B cell (primary cell): Measurements from ENCODE around the gene PPP2R5B. TPM values are rescaled to one million over a fixed set of nuclear protein-coding genes. Genes with fewer than 3 reads are reported as not detected.
A peak's percentile ranks its signal among the peaks of the same experiment; 100 is the strongest.

Source experiments
- ATAC-seq: fragments of 200-7000 bp; cut with Tn5 transposase; one replicate; pipeline ENCODE4 v1.10.0; 2021; ENCODE audit warnings: low read depth, mild to moderate bottlenecking, moderate number of reproducible peaks, moderate library complexity
- CTCF ChIA-PET: fragments of 350-600 bp; sonication (Branson Sonifier 250); formaldehyde crosslinking; loops from one replicate; lab custom pipeline; 2021; ENCODE audit warnings: antibody characterized with exemption, inconsistent platforms; lab: Charles Lee
- POLR2A ChIA-PET: fragments of 350-600 bp; sonication (Branson Sonifier 250); formaldehyde crosslinking; loops from one replicate; lab custom pipeline; 2021; ENCODE audit warnings: antibody characterized with exemption; lab: Charles Lee
- DNase-seq: peaks from one replicate; pipeline ENCODE4 v3.0.0; 2013
- H2AFZ ChIP-seq: 2 replicates; pipeline ENCODE4 v1.6.1; 2012; ENCODE audit warnings: mild to moderate bottlenecking, low read depth, low read length; ENCODE audit not compliant: insufficient read depth, poor library complexity, severe bottlenecking
- H3K27ac ChIP-seq, 2 donors: 1 replicate in 1 of 2; 2 replicates in 1 of 2; pipeline ENCODE4 v1.5.1; 2012 to 2013; ENCODE audit warnings: low read length in 2 of 2, mild to moderate bottlenecking in 2 of 2, moderate library complexity in 1 of 2
- H3K27me3 ChIP-seq, 4 experiments: fragments of 200-600 bp in 1 of 4; sonication (generic) in 1 of 4; replicated peaks in 1 of 4; 1 replicate in 2 of 4; 2 replicates in 2 of 4; pipeline versions ENCODE4 v1.6.1 to v1.7.0; 2013 to 2016; ENCODE audit warnings: low read length in 3 of 4, mild to moderate bottlenecking in 2 of 4, mixed read lengths in 1 of 4, moderate library complexity in 1 of 4; ENCODE audit not compliant: insufficient read depth in 4 of 4, control insufficient read depth in 3 of 4; ENCODE audit errors: control extremely low read depth in 1 of 4
- H3K36me3 ChIP-seq, 2 experiments: replicated peaks in 1 of 2; 1 replicate in 1 of 2; 2 replicates in 1 of 2; pipeline versions ENCODE4 v1.6.1 to v1.7.1; 2013; ENCODE audit warnings: low read length in 1 of 2; ENCODE audit not compliant: insufficient read depth in 2 of 2, control insufficient read depth in 1 of 2; ENCODE audit errors: control extremely low read depth in 1 of 2, extremely low read depth in 1 of 2
- H3K4me1 ChIP-seq, 2 donors: fragments of 200-600 bp in 1 of 2; sonication (generic) in 1 of 2; 1 replicate in 1 of 2; 2 replicates in 1 of 2; pipeline versions ENCODE4 v1.5.1 to v1.6.1; 2013 to 2017; ENCODE audit warnings: low read length in 2 of 2; ENCODE audit not compliant: control insufficient read depth in 2 of 2, insufficient read depth in 2 of 2
- H3K4me2 ChIP-seq: replicated peaks from 2 replicates; pipeline ENCODE3; 2012; ENCODE audit warnings: mild to moderate bottlenecking, low read depth, low read length; ENCODE audit not compliant: poor library complexity, severe bottlenecking
- H3K4me3 ChIP-seq, 5 experiments: fragments of 200-600 bp in 1 of 5; sonication (generic) in 1 of 5; 1 replicate in 3 of 5; 2 replicates in 2 of 5; pipeline versions ENCODE4 v1.5.1 to v1.7.0; 2011 to 2016; ENCODE audit warnings: low read length in 4 of 5, mild to moderate bottlenecking in 4 of 5, low read depth in 2 of 5, control low read depth in 1 of 5, moderate library complexity in 1 of 5; ENCODE audit not compliant: insufficient read depth in 1 of 5; ENCODE audit errors: control extremely low read depth in 1 of 5, extremely low read depth in 1 of 5
- H3K79me2 ChIP-seq: fragments of 200-600 bp; sonication (generic); one replicate; pipeline ENCODE4 v1.6.0; 2016; ENCODE audit warnings: low read length; ENCODE audit not compliant: control insufficient read depth, insufficient read depth
- H3K9ac ChIP-seq: fragments of 200-600 bp; sonication (generic); 2 replicates; pipeline ENCODE4 v1.6.1; 2017; ENCODE audit warnings: mild to moderate bottlenecking, low read length, moderate library complexity
- H3K9me3 ChIP-seq, 3 donors: one replicate each; pipeline versions ENCODE4 v1.6.1 to v1.7.1; 2013; ENCODE audit warnings: low read length in 2 of 3; ENCODE audit not compliant: control insufficient read depth in 2 of 3, insufficient read depth in 1 of 3; ENCODE audit errors: control extremely low read depth in 1 of 3
- H4K20me1 ChIP-seq: 2 replicates; pipeline ENCODE4 v1.6.0; 2012; ENCODE audit warnings: mild to moderate bottlenecking, low read length; ENCODE audit not compliant: insufficient read depth, control insufficient read depth, poor library complexity, severe bottlenecking
- H3K27ac Mint-ChIP-seq: one replicate; pipeline ENCODE4 v1.8.0; 2021; ENCODE audit warnings: mixed read lengths
- H3K27me3 Mint-ChIP-seq: one replicate; pipeline ENCODE4 v1.8.0; 2021; ENCODE audit warnings: mixed read lengths
- H3K4me1 Mint-ChIP-seq: one replicate; pipeline ENCODE4 v1.8.0; 2021; ENCODE audit warnings: mixed read lengths
- H3K4me3 Mint-ChIP-seq: one replicate; pipeline ENCODE4 v1.8.0; 2021; ENCODE audit warnings: mixed read lengths
- H3K9me3 Mint-ChIP-seq: one replicate; pipeline ENCODE4 v1.8.0; 2022; ENCODE audit warnings: mixed read lengths; ENCODE audit not compliant: insufficient read depth
- EZH2 ChIP-seq: IDR thresholded peaks from 2 replicates; pipeline ENCODE4 v1.6.1; 2012; ENCODE audit warnings: borderline replicate concordance, low read depth, mild to moderate bottlenecking, moderate library complexity, low read length; ENCODE audit not compliant: insufficient read depth, poor library complexity, severe bottlenecking
- WGBS: methylation state at CpG from one replicate; pipeline ENCODE4 v1.1.5; 2013; ENCODE audit warnings: missing lambda C conversion rate; ENCODE audit not compliant: insufficient coverage; 5-methylcytosine and 5-hydroxymethylcytosine counted together
- intact Hi-C: fragments of 100-400 bp; cut with micrococcal nuclease; formaldehyde crosslinking; loops from one replicate; pipeline ENCODE4 v1.10.0; 2022
- polyA plus RNA-seq: library from polyadenylated mRNA; depleted of rRNA; stranded (reverse); fragments of >200 nt; gene quantifications from 2 replicates; pipeline ENCODE4 v1.2.3, GENCODE V29; 2012
- total RNA-seq, 2 donors: library from RNA; stranded (reverse); fragments of 120-200 nt in 1 of 2; gene quantifications; 1 replicate in 1 of 2; 2 replicates in 1 of 2; pipeline versions ENCODE4 v1.2.3 to v1.2.4, GENCODE V29; 2013 to 2022
- TF ChIP-seq, protein P1 (sequence below): fragments of 200-600 bp; IDR thresholded peaks from one replicate; pipeline ENCODE4 v1.8.0; 2022; ENCODE audit warnings: antibody characterized with exemption, mild to moderate bottlenecking

Gene PPP2R5B
- total and polyA plus RNA-seq, 2 donors (not counting 1 experiment from before 2014, with no cell fraction given) = 22.6 to 30.5 TPM

DNA sequence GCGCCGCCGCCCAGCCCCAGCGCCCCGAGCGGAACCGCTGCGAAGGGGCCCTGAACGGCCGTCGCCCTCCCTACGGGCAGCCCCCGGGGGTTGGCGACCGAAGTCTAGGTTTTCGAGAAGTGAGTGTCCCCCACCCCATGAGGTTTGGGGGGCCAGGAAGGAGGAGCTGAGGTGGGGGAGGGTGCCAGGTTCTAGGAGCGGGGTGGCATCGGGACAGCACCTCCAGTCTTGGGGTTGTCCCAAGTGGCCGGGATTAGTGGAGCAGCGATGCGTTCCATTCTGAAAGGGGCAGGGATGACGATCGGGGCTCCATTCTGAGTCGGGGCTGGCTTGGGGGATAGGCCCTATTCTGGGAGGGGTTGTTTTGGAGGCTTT, 408 bp downstream of the PPP2R5B start:
- H3K4me1 ChIP-seq = peaks cover 14 to 33% of the 10 kb centered on the region in 2 donors
- H2AFZ ChIP-seq = peak overlapping the region; percentile 95
- ChIA-PET CTCF (interaction anchor here (1.0 to 2.0 kb wide), 3 partner anchors 72 to 178 kb away, joined by 4 to 8 read pairs (median 4); partner anchors contain the start of gene BATF2), POLR2A (interaction anchor here (1.0 to 1.9 kb wide), 2 partner anchors 102 to 197 kb away, joined by 3 to 6 read pairs; partner anchors contain the start of genes FAU, MRPL49 and SNX15)
- peaks cover 0 to 10% of the 10 kb centered on the region in 2 experiments for H3K36me3 ChIP-seq
- DNase-seq = no peak
- Mint-ChIP-seq H3K4me3 (peak overlapping the region; percentile 97), H3K4me1 (peaks cover 22% of the 10 kb centered on the region), H3K27ac (peak overlapping the region; percentile 82), H3K27me3 (no peaks in the 10 kb centered on the region), H3K9me3 (no peaks in the 10 kb centered on the region)
- peak overlapping the region; percentile 4 to 76 (median 69) for H3K4me3 ChIP-seq
- peak overlapping the region in 1 of 2 donors; percentile 81 for H3K27ac ChIP-seq
- no peaks in the 10 kb centered on the region for H3K9me3 ChIP-seq
- H3K4me2 ChIP-seq = peak overlapping the region; percentile 95
- H3K9ac ChIP-seq = peak overlapping the region; percentile 81
- H4K20me1 ChIP-seq = peaks cover 13% of the 10 kb centered on the region
- H3K79me2 ChIP-seq = peaks cover 9% of the 10 kb centered on the region
- no peaks in the 10 kb centered on the region for H3K27me3 ChIP-seq
- intact Hi-C loops = loop anchor here (1.0 to 2.0 kb wide), 7 partner anchors 9 to 256 kb away; partner anchors contain the start of genes CAPN1, CDCA5, SAC3D1 and SNX15
- 1% methylated on average over 24 of the region's 24 CpGs for WGBS
- ATAC-seq = no peak
- no peak for TF ChIP-seq EZH2
- TF ChIP-seq, protein P1, sequence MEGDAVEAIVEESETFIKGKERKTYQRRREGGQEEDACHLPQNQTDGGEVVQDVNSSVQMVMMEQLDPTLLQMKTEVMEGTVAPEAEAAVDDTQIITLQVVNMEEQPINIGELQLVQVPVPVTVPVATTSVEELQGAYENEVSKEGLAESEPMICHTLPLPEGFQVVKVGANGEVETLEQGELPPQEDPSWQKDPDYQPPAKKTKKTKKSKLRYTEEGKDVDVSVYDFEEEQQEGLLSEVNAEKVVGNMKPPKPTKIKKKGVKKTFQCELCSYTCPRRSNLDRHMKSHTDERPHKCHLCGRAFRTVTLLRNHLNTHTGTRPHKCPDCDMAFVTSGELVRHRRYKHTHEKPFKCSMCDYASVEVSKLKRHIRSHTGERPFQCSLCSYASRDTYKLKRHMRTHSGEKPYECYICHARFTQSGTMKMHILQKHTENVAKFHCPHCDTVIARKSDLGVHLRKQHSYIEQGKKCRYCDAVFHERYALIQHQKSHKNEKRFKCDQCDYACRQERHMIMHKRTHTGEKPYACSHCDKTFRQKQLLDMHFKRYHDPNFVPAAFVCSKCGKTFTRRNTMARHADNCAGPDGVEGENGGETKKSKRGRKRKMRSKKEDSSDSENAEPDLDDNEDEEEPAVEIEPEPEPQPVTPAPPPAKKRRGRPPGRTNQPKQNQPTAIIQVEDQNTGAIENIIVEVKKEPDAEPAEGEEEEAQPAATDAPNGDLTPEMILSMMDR = no peak
